CD4-positive, alpha-beta T cell treated with Interleukin-15 for 4 hours (primary cell): Measurements from ENCODE around the gene GCN1.

Experiments used
- DNase-seq: peaks from one replicate; pipeline ENCODE4 v3.0.0-alpha.2; 2020; ENCODE audit warnings: low spot score

Gene GCN1

DNA sequence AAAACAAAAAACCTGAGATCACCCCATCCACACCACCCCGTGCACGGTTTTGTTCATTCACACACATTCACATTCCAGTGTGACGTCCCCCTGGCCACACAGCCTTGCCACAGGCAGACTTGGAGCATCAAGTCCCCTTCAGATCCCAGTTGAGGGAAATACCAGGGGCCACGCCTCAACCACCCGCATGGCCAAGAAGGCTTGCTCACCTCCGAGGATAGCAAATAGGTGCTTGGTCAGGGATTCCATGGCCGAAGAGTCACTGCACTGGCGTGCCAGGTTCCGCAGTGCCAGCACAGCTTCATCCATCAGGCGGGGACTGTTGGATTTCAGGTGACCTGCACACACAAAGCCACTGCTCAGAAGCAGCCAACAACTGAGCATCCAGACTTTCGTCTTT lies 19.0 kb downstream of the GCN1 start:
- no peak for DNase-seq

DNA sequence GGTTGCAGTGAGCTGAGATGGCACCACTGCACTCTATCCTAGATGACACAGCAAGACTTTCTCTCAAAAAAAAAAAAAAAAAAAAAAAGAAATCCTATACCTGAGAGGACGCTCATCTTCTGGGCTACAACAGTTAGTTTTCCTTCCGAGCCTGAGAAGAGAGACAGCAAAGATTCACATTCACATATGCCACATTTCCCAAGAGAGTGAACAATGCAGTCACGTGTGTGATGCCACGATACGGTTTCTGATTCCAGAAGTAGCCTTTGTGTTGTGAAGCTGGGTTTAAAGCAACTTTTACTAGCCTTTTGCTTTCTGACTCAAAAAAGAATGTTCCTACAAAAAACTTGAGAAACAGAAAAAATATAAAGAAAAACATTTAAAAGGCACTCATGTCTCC lies 19.5 kb downstream of the GCN1 start:
- DNase-seq, result no peak

DNA sequence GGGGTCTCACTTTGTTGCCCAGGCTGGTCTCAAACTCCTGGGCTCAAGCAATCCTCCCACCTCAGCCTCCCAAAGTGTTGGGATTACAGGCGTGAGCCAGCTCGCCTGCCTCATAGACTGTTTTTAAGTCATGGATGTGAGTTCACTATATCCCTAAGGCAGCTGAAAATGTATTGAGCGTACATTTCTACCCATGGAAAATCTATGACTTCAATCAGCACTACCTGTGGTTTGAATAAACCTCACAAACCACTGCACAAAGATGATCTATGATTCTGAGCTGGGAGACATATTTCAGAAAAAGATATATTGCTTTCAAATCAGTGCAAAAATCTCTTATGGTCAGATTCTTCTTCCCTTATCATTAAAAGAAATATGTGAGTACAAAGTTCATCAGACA lies 22.5 kb downstream of the GCN1 start:
- DNase-seq, result no peak

DNA sequence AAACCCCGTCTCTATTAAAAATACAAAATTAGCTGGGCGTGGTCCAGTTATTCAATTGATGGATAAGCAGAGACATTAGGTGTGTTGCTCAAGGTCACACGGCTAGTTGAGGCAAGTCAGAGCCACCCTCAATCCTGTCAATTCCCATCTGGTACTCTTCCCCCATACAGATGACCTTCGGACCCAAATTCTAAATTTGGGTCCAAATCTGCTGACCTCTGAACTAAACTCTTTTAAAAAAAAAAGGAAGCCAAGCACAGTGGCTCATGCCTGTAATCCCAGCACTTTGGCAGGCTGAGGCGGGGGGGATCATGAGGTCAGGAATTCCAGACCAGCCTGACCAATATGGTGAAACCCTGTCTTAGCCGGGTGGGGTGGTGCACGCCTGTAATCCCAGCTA lies 23.9 kb downstream of the GCN1 start:
- no peak for DNase-seq

DNA sequence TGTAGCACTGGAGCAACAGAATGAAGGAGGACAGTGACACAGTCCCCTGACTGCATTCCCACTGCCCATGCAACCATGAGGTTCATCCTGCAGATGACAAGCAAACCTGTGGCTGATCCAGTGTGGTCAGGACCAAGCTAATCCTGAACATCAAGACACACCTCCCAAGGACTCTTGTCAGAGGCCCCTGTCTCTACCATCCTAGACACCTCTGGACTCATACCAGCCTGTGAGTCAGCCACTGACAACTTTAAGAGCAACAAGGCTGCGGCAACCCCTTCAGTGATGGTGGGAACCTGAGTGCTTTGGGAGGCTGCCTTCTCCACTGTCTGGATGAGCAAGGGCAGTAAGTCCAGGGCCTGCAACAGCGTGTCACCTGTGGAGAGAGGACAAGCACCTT lies 24.6 kb downstream of the GCN1 start:
- no peak for DNase-seq

DNA sequence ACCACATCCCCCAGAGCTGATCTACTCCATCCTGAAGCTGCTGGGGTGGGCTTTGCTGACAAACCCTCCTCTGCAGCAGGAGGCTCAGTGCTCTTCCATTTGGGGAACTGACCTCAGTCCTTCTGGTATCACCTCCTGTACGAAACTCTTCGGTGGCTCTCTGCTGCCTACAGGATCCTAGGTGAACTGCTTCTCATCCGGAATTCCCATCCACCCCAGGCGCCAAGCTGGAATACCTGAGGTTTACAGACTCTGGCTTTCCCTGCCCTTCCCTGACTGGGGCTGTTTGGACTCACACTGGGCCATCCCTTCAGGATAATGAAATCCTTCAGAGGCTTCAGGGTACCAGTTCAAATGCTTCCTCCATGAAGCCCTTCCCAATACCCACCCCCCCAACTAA lies 26.2 kb downstream of the GCN1 start:
- no peak for DNase-seq

DNA sequence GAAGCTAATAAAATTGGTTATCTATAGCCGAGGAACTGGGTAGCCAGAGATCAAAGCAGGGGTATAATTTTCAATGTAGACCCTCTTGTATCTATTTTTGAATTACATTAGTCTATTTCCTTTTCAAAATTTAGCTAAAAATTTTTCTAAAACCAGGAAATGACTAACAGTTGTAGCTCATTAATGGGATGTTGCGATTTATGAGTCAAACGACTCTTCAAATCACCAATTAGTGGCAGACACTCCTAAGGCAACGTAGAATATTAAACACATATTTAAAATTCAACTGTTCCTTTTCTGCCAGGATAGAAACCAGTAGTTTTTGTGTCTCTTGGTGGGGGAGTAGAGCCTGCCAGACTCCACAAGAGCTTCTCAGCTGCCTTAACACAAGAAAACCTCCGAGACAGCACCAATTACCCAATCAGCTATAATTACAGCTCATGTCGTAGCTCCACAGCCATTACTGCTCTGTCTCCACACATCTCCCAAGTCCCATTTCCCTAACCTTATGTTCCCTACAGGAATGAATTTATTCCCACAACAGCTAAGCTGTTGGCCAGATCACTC lies 26.9 kb downstream of the GCN1 start:
- no peak for DNase-seq

DNA sequence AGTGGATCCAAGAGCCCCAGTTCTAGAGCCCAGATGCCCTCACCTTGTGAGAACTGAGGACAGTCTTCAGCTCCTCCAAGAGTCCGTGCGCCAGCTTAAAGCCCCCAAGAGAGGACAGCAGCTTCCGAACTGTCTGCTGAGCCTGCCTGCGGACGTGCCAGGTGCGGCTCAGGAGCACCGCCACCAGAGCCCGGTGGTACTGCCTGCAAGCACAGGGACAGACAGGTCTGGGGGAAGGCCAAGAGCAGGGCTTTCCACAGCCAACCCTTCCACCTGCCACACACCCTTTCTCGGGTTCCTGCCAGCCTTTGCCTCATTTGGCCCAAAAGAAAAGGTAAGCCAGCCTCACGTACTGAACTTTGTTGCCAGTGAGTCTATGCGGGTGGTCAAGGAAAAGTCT lies 30.2 kb downstream of the GCN1 start:
- DNase-seq, result no peak

DNA sequence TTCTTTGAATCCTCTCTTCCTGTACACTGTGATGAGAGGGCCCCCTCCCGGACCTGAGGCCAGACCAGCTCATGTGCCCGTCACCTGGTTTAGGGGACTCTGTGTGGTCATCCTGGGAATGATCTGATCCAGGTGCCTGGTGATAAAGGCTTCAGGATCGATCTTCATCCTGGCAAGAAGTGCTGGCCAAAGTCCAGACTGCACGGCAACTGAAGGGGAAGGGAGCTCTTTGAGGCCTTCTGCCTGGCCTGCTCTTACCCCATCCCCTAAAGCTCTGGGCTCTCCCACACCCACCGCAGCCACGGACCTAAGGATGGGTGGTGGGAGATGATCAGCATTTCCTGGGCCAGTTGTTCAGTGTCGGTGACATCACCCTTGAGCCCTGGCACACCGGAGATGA lies 31.8 kb downstream of the GCN1 start:
- DNase-seq, result no peak

DNA sequence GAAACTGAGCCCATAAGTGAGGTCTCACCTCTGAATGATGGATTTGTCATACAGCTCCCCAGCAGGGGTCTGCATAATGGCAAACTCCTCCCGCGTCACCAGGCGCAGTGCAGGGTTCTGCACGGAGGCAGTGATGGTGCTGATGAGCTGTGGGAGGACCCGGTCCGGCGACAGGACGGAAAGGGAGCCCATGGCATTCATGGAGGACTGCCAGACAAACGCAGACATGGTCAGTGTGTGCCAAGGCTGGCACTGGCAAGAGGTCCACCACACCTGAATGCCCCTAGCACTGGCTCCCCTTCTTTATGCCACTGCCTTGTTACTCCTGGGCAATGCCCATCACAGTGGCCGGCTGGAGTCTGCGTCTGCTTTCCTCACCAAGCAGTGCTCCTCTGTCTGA lies 32.7 kb downstream of the GCN1 start:
- DNase-seq, result no peak

DNA sequence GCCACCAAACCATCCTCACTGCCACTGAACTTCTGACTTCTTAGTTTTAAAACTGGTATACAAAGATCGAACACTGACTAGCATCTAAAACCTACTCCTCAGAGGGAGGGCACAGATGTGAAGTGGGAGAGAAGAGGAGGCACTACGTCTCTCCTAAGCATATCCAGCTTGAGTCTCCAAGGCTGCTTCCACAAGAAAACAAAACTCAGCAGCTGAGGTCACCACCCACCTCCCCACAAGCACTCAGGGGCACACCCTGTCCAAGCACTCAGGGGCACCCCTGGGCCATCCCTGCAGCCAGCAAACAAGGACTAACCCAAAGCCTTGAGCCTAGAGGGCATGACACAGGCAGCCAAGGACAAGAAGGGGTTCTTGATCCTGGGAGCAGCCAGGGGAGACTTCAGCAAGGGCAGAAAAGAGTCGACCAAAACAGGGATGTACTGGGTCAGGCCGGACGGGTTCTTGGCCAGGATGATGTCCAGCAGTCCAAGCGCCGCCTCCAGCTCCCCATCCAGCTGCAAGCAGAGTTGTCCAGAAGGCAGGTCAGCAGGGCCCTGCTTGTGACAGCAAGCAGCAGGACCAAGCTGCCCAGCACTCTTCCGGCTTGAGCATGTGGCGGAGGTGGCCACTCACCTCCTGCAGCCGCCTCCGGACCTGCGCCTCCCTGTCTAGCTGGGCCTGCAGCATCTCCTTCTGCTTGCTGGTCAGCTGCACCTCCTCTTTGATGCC lies 34.8 kb downstream of the GCN1 start:
- DNase-seq, result no peak

DNA sequence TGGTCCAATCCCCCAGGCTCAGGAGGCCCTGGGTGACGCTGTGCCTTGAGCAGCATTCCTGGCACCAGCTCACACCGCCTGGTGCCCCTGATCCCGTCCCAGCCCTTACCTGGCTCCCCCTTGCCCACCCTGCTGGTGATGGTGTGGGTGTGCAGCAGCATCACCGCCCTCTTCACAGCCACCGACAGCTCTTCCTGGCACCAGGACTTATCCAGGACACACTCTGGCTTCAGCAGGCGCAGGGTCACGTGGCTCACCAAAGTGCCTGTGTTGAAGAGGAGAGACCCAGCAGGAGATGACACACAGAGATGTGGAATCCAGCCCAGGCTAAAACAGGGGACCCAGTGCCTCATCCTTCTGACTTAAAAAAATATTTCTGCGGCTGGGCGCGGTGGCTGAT lies 36.2 kb downstream of the GCN1 start:
- no peak for DNase-seq

DNA sequence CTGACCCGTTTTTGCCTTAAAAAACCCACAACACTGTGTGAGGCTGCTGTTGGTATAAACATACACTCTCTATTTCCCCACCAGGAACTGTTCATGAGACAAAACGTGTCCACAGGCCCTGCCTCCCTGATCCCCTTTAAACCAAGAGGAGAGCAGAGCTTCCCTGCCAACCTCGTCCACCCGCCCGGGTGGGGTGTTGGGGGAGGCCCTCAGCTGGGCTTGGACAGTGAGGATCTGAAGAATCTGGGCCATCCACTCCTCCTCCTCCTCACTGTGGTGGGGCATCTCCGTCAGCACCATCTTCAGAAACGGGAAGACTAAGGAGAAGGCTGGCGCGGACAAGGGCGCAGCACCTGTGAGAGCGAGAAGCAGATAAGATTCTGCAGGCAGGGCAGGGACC lies 36.8 kb downstream of the GCN1 start:
- DNase-seq, result no peak

DNA sequence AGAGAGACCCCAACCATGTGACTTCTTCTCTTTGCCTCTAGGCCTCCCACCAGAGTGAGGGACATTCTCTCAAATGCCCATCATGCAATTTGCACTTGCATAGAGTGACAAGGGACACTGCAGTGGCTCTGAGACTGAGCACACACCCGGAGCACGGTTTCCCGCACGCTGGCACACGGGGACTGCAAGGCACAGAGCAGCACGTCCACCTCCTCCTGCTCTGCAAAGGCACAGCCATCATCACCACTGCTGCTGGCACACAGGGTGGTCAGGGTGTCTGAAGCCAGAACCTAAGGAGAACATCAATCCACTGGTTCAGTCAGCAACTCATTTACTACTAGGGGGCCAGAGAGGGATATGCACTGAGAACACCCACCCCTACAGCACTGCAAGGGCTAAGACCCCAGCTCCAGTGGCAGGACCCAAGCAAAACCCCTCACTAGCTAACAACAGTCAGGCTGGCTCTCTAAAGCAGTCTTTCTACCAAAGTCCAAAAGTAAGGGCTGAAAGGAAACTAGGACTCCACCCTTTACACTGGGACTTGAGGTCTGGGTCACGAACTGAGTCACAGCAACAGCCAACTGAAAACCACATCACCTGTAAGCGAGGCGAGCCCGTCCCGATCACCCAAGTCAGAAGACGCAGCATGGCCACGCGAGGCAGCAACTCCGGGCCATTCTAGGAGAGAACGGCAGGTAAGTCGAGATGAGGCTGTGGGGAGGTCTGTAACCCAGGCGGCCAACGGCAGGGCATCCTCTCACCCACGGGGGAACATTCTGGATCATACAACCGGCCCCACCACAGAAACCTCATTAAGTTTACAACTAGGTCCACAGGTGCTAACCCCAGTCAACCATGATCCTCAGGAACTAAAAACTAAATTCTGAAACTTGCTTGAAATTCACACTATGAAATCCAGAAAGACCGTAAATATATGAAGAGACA lies 37.9 kb downstream of the GCN1 start:
- DNase-seq, result peak; percentile 16

DNA sequence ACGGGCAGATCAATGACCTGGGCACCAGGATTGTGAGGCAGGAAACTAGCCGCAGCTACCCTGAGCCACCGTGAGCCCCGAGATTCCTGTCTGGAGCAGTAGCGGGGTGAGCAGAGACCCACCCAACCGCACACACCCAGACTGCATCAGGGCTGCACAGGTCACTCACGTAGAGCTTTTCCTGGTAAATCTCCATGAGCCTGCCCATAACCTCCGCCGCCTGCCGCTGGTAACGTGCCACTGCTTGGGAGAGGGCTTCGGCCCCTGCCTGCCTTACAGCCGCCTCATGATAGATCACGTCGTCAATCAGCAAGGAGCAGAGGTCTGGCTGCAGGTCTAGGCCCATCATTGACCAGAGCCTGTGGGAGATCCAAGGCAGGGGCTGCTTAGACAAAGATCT lies 39.4 kb downstream of the GCN1 start:
- DNase-seq, result no peak

DNA sequence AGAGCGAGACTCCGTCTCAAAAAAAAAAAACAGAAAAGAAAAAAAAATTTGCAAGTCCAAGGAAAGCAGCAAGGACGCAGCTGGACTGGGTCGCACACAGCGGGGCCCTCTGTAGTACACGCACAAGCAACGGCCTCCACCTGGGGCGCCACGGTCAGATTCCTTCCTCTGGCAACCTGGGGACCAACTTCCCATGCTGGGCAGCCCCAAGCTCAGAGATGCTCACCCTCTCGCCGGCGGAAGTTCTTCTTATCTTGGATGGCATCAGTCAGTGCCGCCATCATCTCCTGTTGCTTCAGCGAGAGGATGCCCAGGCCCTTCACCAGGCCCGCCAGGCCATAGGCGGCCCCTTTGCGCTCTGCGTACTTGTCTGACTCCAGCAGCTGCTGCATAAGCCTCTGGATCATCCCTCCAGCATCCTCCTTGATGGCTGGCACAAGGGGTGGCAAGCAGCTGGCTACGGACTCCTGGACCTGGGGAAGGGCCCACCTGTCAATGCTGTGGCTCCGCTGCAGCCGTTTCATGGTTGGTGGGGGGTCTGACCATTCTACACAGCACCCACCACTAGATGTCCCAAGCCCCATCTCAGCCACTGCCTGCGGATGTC lies 43.5 kb downstream of the GCN1 start:
- DNase-seq, result no peak

DNA sequence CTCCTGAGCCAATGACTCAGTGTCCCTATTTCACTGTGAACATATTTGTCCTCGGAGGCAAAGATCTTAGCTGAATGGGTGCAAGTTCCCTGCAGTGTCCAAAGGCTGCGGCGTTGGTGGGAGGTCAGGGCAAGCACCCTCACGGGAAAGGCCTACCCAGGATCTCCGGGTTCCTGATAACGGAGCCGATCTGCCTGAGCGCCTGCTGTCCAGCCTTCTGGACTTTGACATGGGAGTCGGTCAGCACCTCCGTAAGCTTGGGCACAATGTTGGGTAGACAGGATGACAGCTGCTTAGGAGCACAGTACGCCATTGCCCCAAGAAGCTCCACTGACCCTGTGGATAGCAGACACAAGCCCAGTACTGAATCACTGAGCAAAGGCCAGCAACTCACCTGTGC lies 46.5 kb downstream of the GCN1 start:
- no peak for DNase-seq

DNA sequence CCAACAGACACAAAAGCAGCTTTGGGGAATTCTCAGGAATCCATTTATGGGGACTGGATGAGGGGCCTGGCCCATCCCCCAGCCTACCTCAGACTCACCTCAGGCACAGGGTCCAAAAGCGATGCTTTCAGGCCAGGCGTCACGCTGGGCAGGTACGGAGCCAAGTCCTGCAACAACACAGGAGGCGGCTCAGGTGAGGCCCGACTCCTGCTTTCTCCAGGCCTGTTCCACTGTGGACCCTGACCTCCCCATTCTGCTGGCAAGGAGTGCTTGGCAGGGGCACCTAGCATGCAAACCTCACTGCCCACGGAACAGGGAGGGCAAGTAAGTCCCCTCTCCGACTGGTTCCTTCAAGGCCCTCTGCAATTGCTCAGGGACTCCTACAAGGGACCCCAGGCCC lies 49.4 kb downstream of the GCN1 start:
- no peak for DNase-seq

DNA sequence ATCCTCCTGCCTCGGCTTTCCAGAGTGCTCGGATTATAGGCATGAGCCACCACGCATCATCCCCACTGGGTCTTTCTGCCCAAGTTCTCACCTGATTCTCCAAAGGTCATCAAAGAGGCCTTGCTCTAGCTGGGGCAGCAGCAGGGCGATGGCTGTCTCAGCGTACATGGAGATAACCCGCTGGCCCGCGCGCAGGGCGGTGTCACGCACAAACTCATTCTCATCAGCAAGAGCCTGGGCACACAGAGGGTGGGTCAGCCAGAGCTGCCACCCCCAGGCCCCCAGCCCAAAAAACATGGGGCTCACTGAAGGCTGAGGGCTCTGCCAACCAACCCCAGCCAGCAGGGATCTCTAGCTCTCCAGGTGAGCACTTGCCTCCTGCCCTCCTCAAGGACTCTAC lies 50.3 kb downstream of the GCN1 start:
- no peak for DNase-seq

DNA sequence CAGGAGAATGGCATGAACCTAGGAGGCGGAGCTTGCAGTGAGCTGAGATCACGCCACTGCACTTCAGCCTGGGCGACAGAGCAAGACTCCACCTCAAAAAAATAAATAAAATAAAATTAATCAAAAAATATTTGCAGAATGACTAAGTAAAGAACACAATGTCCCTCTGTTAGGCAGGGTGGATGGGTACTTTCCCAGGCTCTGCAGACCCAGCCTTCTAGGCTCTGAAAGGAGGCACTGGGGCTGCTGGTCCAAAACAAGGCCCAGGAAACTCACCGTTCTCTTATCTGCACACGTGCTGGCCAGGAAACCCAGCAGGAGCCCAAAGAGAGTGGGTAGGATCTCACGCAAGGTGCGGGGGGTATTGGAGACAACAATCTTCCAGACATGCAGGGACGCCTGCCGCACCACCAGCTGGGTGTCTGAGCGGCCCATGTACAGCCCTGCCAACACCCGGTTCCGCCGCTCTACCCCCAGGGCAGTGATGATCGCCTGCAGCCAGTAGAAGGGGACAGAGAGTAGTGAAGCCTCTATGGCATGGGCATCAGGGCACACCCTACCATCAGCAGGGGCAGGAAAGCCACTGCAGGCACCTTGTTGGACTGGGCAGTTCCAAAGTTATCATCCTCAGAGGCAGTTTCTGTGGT lies 52.2 kb downstream of the GCN1 start:
- DNase-seq, result no peak

DNA sequence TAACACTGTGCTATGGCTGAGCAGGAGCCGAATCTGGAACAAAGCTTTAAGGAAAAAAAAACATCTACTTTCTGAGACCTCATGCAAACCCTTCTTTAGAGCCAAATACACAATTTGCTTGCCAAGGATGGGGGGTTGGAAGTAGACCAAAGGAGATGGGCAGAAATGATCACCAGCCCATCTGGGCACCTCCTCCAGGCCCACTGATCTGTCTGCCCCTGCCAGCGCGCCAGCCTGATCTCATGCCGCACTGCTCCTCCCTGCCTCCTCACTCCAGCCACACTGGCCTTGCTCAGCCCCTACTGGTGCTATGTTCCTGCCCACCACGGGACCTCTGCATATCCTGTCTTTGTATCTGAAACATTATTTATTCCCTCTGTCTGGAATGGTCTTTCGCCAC lies 53.2 kb downstream of the GCN1 start:
- no peak for DNase-seq

DNA sequence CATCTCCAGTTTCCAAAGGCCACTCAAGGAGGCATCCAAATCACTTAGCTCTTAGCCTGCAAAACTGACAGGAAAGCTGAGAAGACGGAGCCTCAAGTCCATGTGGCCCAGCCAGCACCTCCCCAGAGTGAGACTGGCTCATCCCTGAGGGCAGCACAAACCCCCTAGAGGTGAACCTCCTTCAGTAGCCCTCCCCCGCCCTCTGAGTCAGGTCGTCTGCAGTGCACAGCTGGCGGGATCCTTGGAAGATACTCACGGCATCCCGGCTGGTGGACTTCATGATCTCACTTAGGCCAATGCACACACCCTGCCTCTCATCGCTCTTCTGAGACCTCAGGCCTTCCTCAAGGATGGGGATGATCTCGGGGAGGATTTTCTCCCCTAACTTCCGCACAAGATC lies 53.9 kb downstream of the GCN1 start:
- DNase-seq, result no peak
